ENCODE results near the gene DSTYK.

DSTYK gene

DNA sequence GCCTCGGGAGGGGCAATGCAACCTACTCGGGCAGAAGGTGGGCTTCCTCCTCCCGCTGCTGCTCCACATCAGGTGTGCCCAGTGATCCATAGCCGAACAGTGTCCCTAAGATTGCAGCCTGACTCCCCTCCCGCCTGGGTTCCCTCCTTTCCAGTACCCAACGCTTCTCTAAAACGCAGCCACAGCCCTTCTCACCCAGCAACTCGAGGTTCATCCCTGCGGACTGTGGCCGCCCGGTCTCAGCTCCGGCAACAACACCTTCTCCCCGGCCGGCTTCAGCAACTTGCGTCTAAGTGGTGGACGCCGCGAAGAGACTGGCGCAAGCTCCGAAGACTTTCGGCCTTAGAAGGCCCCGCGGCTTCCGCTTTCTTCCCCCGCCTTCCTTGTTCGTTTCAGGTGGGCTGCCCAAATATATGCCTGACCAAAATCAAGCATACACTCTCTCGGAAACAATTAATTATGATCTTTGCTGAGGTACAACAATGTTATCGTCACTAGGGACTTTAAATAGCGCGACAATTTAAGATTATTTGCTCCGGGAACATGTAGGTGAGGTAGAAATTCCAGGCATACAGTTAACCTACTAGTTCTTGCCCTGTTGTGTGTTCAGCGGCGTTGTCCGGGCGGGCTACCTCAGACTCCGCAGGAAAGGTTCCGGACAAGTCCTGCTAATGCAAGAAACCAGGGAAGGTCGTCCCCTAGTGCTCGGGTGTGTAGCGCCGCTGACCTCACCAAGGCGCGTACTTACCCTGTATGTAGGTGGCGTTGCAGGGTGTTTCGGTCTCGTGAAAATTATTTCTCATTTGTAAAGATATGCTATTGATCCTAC lies 89.6 kb downstream of the DSTYK start, which contains the start of gene RBBP5:
Gene RBBP5, minus strand, starts transcription at position 319 of the 829 bp plus-strand sequence. Its CDS starts 105 bp downstream, at position 214.
- DNase-seq: peak; percentile 96

DNA sequence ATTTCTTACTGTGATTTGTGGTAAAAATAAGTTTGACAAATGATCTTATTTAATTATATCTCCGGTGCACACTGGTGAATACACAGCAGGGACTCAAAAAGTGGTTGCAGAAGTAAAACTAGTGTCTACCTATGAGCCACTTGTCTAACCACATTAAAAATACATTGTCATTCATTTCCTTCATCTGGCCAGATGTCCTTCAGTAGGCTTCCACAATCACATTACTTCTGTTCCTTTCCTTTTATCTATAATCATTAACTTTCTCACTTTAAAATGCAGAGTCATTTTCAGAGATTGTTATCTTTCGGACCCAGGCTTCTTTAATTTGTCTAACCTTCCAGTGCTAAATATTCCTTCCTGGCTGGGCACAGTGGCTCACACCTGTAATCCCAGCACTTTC lies 92.8 kb downstream of the DSTYK start:
- no peak for DNase-seq

DNA sequence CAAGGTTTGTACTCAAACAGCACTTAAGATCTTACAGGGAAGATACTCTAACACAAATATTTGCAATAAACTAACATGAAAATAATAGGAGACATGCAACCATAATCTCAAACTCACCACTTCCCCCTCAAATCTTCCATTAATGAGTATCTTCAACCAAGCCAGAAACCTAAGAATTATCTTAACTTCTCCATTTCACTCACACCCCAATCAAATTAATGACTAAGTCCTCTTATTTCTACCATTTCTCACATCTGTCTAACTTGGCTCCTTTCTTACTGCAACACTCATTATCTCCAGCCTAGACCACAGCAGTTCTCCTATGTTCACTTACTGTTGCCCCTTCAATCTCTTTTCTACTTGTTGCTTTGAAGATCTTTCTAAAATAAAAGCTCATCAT lies 100.1 kb downstream of the DSTYK start:
- DNase-seq: no peak

DNA sequence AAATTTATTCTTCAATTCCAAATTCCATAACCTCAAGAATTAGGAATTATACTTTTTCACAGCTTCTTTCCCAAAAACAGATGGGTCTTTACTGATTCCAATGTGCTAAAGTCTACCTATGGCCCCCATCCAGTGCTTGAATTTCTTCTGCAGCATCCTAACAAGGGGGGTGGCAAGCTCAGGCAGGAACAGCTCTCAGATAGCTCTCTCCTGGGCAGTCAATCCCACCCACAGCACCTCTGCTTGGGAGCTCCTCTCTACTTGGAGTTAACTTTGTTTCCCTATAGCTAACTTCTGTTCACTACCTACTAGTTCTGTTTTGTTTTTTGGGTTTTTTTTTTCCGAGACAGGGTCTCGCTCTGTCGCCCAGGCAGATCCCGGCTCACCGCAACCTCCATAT lies 101.8 kb downstream of the DSTYK start:
- DNase-seq: no peak

DNA sequence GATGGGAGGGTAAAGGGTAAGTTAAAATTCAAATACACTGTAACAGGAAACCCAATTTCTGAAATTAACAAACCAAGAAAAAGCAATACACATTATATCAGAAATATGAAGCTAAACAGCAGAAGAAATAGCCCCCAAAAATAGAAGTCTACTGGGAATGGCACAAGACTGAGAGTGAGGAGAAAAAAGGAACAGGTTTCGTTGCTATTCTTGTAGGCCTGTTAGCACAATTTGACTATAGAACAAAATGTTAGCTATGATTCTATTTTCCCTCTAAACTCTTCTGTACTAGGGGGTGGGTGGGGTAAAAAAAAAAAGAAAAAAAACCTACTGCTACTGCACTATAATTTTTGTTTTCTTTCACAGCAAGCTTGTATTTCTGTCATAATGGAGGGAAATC lies 102.2 kb downstream of the DSTYK start:
- DNase-seq: no peak

DNA sequence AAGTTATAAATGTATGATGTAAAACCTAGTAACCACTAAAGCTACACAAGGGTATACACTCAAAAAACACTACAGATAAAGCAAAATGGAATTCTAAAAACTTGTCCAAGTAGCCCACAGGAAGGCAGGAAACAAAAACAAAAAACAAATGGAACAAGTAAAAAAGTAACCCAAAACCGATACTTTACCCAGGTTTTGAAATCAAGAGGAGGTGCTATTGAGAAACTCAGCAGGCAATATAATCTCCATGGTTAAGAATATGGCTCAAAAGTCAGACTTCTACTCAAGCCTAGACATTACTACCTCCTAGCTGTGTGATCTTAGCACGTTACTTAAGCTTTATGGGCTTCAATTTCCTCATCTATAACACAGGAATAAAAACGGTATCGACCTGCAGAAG lies 103.0 kb downstream of the DSTYK start:
- DNase-seq: no peak

DNA sequence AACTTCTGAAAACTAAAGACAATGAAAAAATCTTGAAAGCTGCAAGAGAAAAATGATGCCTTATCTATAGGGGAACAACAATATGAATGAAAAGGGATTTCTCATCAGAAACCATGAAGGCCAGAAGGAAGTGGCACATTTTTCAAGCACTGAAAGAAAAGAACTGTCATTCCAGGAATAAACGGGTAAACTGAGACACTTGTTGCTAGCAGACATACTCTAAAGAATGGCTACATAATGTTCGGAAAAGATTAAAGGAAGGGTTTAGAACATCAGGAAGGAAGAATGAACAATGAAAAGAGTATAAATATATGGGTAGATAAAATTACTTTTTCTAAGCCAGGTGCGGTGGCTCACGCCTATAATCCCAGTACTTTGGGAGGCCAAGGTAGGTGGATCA lies 104.2 kb downstream of the DSTYK start:
- no peak for DNase-seq

DNA sequence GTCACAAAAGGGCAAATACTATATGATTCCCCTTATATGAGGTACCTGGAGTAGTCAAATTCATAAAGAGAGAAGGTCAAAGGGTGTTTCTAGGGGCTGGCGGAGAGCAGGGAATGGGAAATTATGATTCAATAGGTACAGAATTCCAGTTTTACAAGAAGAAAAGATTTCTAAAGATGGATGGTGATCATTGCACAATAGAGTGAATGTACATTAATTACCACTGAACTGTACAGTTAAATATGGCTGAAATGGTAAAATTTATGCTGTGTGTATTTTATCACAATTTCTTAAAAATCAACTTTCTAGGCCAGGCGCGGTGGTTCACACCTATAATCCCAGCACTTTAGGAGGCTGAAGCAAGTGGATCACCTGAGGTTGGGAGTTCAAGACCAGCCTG lies 109.1 kb downstream of the DSTYK start:
- DNase-seq: no peak

DNA sequence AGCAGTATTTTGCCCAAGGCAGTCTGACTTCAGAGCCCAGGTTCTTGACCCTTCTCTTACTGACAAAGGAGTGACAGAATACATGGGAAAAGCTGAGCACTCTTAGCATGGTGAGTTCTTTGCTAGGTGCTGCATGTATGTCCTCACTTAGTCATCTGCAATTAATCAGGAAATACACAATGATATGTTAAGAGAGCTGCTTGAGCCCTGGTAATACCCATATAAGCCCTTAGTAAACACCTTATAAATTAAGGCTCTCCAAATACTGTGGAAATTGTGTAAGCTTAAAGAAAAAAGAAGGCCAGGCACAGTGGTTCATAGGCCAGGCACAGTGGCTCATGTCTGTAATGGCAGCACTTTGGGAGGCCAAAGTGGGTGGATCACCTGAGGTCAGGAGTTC lies 113.3 kb downstream of the DSTYK start:
- no peak for DNase-seq

DNA sequence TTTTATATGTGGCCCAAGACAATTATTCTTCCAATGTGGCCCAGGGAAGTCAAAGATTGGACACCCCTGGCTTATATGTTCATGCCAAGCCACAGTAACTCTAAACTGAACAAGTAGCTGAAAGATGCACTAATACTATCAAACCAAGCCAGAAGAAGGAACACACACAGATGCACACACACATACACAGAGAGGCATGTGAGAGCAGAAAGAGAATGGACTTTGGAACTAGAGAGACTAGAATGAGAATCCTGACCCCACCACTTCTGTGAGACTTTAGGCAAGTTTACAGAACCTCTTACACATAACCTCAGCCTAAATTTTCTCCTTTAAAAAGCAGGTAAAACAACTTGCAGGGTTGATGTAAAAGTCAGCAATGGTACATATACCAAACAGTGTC lies 116.1 kb downstream of the DSTYK start:
- no peak for DNase-seq
